Body of pancreas (tissue), 4 donors: ENCODE data around the gene CIROP. TPM values are rescaled to one million over a fixed set of nuclear protein-coding genes. Genes with fewer than 3 reads are reported as not detected.
"Not testable (repeated sequence)": the region's sequence is repeated elsewhere in the genome, so short reads cannot be mapped to it uniquely, and the experiment has no call there.

Experiments used
- ATAC-seq: fragments of 150-250 bp; one replicate; pipeline ENCODE4 v1.9.1; 2016
- DNase-seq, 4 donors: peaks; one replicate each; pipeline ENCODE4 v3.0.0-alpha.2; 2019
- H3K27ac ChIP-seq, 4 donors: fragments of 200-600 bp; sonication (generic); 1 replicate in 3 of 4; 2 replicates in 1 of 4; pipeline versions ENCODE4 v1.5.1 to v1.6.1; 2016 to 2019; ENCODE audit warnings: mild to moderate bottlenecking in 1 of 4, mixed read lengths in 1 of 4, moderate library complexity in 1 of 4
- H3K27me3 ChIP-seq, 2 donors: fragments of 200-600 bp; sonication (generic); one replicate each; pipeline ENCODE4 v1.6.0; 2016; ENCODE audit warnings: mild to moderate bottlenecking in 1 of 2
- H3K36me3 ChIP-seq, 2 donors: fragments of 200-600 bp; sonication (generic); replicated peaks in 1 of 2; 2 replicates each; pipeline ENCODE4 v1.5.1; 2016; ENCODE audit warnings: low read depth in 2 of 2; ENCODE audit not compliant: insufficient read depth in 1 of 2
- H3K4me1 ChIP-seq: fragments of 200-600 bp; sonication (generic); one replicate; pipeline ENCODE4 v1.6.0; 2016
- H3K4me3 ChIP-seq, 2 donors: fragments of 200-600 bp; sonication (generic); 1 replicate in 1 of 2; 2 replicates in 1 of 2; pipeline ENCODE4 v1.5.1; 2016 to 2019
- H3K9me3 ChIP-seq, 3 donors: fragments of 200-600 bp; sonication (generic); 1 replicate in 2 of 3; 2 replicates in 1 of 3; pipeline ENCODE4 v1.5.1; 2016
- POLR2A ChIP-seq, 3 donors: fragments of 450-650 bp; IDR thresholded peaks; one replicate each; pipeline ENCODE4 v1.6.1; 2016; ENCODE audit warnings: antibody characterized with exemption in 3 of 3, mild to moderate bottlenecking in 2 of 3
- WGBS, 2 donors: methylation state at CpG; one replicate each; pipeline ENCODE4 v1.1.5; 2017; 5-methylcytosine and 5-hydroxymethylcytosine counted together
- intact Hi-C: fragments of 100-400 bp; cut with DNase I; formaldehyde crosslinking; loops from one replicate; pipeline ENCODE4 v1.15.1; 2023
- total RNA-seq, 2 donors: library from RNA; depleted of rRNA; stranded (reverse); fragments of >200 nt; gene quantifications; one replicate each; pipeline ENCODE4 v1.1.0, GENCODE V29; 2016
- TF ChIP-seq, protein P1 (sequence below), 7 experiments: fragments of 450-650 bp in 4 of 7; fragments of 200-600 bp in 3 of 7; sonication (generic) in 3 of 7; IDR thresholded peaks; one replicate each; pipeline ENCODE4 v1.5.1; 2016 to 2019; ENCODE audit warnings: antibody characterized with exemption in 7 of 7

CIROP gene
- total RNA-seq, 2 donors from 2014 or later: not detected

DNA sequence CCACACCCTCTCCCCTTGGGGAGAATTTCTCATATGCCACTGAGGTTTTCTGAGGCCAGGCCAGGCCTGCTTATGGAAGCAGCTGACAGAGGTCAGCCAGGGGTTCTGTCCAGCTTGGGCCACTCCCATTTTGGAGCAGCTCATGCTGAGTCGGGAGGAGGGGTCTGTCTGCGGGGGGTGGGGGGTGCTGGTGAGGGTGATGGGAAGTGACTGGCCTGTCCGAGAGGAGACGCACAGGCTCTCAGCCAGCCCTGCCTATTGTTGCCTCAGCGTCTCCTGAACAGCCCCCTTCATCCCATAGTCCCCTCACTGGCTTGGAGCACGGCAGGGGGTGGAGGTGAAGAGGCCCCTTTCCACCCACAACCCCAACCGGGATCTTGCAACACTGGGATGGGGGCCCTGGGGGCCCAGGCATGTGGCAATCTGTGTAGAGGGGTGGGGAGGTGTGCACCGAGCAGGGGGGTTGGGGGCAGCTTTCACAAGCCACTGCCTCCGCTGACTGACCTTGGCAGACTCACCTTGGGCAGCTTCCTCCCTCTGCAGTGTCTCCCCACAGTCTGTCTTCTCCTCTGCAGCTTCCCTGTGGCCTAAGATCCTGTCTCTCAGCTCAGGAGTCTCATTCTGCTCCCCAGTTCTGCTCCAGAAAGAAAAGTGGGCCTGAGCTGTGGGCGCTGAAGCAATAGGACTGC is 8.8 kb upstream of the CIROP start:
- intact Hi-C loops: no loop called here
- no peak for TF ChIP-seq POLR2A (IDR thresholded peaks at IDR 0.05)
- TF ChIP-seq, protein P1, sequence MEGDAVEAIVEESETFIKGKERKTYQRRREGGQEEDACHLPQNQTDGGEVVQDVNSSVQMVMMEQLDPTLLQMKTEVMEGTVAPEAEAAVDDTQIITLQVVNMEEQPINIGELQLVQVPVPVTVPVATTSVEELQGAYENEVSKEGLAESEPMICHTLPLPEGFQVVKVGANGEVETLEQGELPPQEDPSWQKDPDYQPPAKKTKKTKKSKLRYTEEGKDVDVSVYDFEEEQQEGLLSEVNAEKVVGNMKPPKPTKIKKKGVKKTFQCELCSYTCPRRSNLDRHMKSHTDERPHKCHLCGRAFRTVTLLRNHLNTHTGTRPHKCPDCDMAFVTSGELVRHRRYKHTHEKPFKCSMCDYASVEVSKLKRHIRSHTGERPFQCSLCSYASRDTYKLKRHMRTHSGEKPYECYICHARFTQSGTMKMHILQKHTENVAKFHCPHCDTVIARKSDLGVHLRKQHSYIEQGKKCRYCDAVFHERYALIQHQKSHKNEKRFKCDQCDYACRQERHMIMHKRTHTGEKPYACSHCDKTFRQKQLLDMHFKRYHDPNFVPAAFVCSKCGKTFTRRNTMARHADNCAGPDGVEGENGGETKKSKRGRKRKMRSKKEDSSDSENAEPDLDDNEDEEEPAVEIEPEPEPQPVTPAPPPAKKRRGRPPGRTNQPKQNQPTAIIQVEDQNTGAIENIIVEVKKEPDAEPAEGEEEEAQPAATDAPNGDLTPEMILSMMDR (IDR thresholded peaks at IDR 0.05): no peak
- no peak overlapping the region for H3K4me3 ChIP-seq
- 57 to 58% methylated on average over 7 to 10 of the region's 10 CpGs for WGBS, 2 donors
- DNase-seq (no peak), ATAC-seq (no peak)
- no peaks in the 10 kb centered on the region for H3K36me3 ChIP-seq
- H3K27me3 ChIP-seq: peaks cover 0 to 7% of the 10 kb centered on the region in 2 donors
- H3K4me1 ChIP-seq: no peaks in the 10 kb centered on the region
- H3K9me3 ChIP-seq: no peaks in the 10 kb centered on the region
- no peak overlapping the region for H3K27ac ChIP-seq

DNA sequence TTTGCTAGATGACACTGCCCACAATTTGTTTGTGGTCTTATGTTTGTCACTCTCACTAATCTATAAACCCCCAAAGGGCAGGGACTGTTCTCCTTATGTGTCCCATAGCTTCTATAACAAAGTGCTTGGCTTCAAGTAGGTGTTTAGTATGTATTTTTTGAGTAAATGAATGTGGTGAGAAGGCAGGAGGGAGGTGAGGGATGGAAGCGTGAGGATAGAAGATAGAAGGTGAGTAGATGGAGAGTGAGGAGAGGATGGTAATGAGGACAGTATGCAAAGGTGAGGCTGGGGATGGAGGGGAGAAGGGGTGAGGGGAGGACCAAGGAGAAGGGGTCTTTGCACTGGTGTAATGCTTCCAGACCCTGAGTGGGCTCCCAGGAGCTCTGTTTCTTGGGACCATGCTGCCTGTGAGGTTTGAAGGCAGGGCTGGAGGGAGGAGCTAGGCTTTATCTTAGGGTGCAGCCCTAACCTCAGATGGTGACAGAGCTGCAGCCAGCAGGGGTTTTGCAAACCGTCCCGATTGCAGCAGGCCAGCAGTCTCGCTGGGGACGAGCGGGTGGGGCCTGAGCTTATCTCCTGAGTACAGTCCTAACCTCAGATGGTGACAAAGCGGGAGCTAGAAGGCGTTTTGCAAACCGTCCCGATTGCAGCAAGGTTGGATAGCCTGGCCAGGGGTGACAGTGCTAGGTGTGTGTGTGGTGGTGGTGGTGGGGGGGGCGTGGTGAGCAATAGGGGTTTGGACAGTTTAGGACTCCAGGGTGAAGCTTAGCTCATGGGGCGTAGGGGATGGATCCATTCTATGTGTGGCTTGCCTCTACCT is 7.8 kb upstream of the CIROP start:
- 35 to 50% methylated on average over 12 of the region's 12 CpGs for WGBS, 2 donors
- H3K4me1 ChIP-seq: no peaks in the 10 kb centered on the region
- H3K36me3 ChIP-seq: no peaks in the 10 kb centered on the region
- ATAC-seq (no peak), DNase-seq (no peak)
- H3K4me3 ChIP-seq: no peak overlapping the region
- no peak for TF ChIP-seq POLR2A (IDR thresholded peaks at IDR 0.05)
- TF ChIP-seq, protein P1 (IDR thresholded peaks at IDR 0.05): no peak
- no peak overlapping the region for H3K27ac ChIP-seq
- H3K9me3 ChIP-seq: no peaks in the 10 kb centered on the region
- intact Hi-C loops: no loop called here
- H3K27me3 ChIP-seq: peaks cover 0 to 7% of the 10 kb centered on the region in 2 donors

DNA sequence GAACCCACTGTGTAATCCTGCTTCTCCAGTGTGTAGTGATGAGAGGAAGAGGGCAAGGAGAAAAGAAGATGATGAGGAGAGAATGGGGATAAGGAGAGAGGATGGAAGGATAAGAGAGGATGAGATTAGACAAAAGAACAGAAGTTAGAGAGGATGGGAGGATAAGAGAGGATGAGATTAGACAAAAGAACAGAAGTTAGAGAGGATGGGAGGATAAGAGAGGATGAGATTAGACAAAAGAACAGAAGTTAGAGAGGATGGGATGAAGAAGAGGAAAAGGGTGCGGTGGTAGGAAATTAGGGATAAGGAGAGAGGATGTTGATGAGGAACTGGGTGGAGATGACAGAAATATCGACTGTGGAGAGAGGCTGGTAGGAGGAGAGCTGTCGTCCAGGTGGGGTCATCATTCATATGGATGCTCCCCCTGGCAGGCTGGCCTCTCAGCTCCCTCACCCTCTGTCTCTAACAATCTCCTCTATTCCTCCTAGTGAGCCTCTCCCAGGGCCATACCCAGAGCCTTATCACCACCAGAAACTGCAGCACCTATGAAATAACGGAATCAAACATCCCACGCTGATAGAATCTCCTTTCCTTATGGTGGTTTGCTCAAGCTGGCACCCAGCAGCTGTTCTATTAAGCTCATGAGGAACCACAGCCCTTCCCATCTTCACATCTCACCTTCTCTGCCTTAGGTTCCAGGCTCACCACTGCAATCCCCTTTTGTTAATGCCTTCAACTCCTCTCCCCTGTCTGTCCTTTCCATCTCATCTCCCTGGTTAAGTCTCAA is 6.0 kb upstream of the CIROP start:
- Histone ChIP-seq H3K4me3 (no peak overlapping the region), H3K36me3 (no peaks in the 10 kb centered on the region), H3K9me3 (no peaks in the 10 kb centered on the region), H3K4me1 (no peaks in the 10 kb centered on the region), H3K27me3 (peaks cover 0 to 7% of the 10 kb centered on the region in 2 donors), H3K27ac (no peak overlapping the region)
- ATAC-seq (no peak), DNase-seq (no peak)
- WGBS, 2 donors: 26 to 46% methylated on average over 5 of the region's 5 CpGs
- TF ChIP-seq, protein P1 (IDR thresholded peaks at IDR 0.05): no peak
- TF ChIP-seq POLR2A (IDR thresholded peaks at IDR 0.05): no peak
- intact Hi-C loops: no loop called here

DNA sequence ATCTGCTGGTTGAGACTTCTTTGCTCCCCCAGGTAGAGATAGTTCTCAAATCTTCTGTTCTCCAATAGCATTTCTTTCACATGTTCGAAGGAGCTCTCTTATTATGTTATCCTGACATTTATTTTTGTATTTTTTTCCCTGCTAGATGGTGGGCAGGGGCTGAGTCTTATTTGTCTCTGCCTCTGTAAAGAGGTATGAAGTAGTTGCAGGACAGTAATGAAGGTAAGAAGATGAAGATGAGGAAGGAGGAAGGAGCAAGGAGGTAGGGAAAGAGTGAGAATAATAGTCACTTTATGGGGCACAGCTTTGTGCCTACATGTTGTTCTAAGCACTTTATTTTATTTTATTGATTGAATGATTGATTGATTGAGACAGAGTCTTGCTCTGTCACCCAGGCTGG is 5.0 kb upstream of the CIROP start:
- ATAC-seq (no peak), DNase-seq (no peak)
- H3K36me3 ChIP-seq: no peaks in the 10 kb centered on the region
- H3K4me1 ChIP-seq: no peaks in the 10 kb centered on the region
- intact Hi-C loops: no loop called here
- no peak overlapping the region for H3K27ac ChIP-seq
- H3K4me3 ChIP-seq: no peak overlapping the region
- TF ChIP-seq, protein P1 (IDR thresholded peaks at IDR 0.05): no peak
- no peak for TF ChIP-seq POLR2A (IDR thresholded peaks at IDR 0.05)
- 71 to 87% methylated on average over 1 of the region's 1 CpG for WGBS, 2 donors
- H3K9me3 ChIP-seq: no peaks in the 10 kb centered on the region
- H3K27me3 ChIP-seq: peaks cover 0 to 7% of the 10 kb centered on the region in 2 donors

DNA sequence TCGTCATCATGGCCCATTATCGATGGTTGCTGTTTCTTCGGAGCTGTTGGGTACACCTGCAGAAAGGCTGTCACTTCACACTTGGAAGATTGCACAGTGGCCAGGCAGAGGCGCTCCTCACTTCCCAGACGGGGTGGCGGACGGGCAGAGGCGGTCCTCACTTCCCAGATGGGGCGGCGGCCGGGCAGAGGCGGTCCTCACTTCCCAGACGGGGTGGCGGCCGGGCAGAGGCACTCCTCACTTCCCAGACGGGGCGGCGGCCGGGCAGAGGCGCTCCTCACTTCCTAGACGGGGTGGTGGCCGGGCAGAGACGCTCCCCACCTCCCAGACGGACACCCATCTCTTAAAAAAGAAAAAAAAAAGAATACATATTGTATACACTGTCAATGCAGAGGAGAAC is 3.4 kb upstream of the CIROP start:
- DNase-seq, H3K36me3 ChIP-seq, intact Hi-C loops, H3K27me3 ChIP-seq, H3K9me3 ChIP-seq, H3K27ac ChIP-seq, H3K4me1 ChIP-seq, H3K4me3 ChIP-seq, ATAC-seq: not testable (repeated sequence)
- WGBS, 2 donors: 86 to 88% methylated on average over 21 to 24 of the region's 24 CpGs

DNA sequence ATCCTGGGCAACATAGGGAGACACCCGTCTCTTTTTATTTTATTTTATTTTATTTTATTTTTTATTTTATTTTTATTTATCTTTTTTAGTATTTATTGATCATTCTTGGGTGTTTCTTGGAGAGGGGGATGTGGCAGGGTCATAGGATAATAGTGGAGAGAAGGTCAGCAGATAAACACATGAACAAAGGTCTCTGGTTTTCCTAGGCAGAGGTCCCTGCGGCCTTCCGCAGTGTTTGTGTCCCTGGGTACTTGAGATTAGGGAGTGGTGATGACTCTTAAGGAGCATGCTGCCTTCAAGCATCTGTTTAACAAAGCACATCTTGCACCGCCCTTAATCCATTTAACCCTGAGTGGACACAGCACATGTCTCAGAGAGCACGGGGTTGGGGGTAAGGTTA is 2.8 kb upstream of the CIROP start:
- H3K27ac ChIP-seq, intact Hi-C loops: not testable (repeated sequence)
- WGBS, 2 donors: 76 to 83% methylated on average over 3 to 4 of the region's 5 CpGs

More for the DNA sequence above, 2.8 kb upstream of the CIROP start:
- not testable (repeated sequence) for H3K4me1 ChIP-seq, H3K4me3 ChIP-seq, H3K27me3 ChIP-seq, DNase-seq, H3K9me3 ChIP-seq, H3K36me3 ChIP-seq, ATAC-seq
